GM12892 (cell line): Measurements from ENCODE around the gene MYH10.

Experiments used
- POLR2A ChIP-seq: IDR thresholded peaks from 2 replicates; pipeline ENCODE4 v1.6.1; 2011; ENCODE audit warnings: low read depth, low read length, control low read depth
- POLR2AphosphoS5 ChIP-seq: IDR thresholded peaks from 2 replicates; pipeline ENCODE4 v1.6.1; 2011; ENCODE audit warnings: low read depth, low read length, control low read depth
- TAF1 ChIP-seq: IDR thresholded peaks from 2 replicates; pipeline ENCODE4 v1.6.1; 2011; ENCODE audit warnings: low read depth, mild to moderate bottlenecking, control low read depth, low read length, borderline replicate concordance

DNA sequence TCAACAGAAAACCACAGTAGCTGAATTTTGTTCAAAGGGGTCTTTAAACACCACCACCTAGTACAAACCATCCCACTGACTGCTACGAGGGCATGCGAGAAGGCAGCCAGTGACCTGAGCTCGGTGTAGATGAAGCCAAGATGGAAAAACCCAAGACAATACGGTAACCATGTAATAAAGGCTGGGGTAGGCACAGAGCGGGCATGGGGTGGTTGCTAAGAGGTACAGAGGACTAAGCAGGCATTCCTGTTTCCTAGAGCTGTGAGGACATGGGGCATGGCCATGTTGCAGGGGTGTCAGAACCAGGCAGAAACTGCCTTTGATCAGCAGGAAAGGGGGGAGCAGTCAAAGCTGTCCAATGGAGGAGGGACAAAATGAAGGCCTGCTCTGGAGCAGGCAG, 142.8 kb downstream of the MYH10 start:
- TF ChIP-seq POLR2A: no peak
- TF ChIP-seq POLR2AphosphoS5: no peak
- no peak for TF ChIP-seq TAF1
